ENCODE measurements around the gene ATG7.
"Not testable (repeated sequence)": the region's sequence is repeated elsewhere in the genome, so short reads cannot be mapped to it uniquely, and the experiment has no call there.

Gene ATG7

DNA sequence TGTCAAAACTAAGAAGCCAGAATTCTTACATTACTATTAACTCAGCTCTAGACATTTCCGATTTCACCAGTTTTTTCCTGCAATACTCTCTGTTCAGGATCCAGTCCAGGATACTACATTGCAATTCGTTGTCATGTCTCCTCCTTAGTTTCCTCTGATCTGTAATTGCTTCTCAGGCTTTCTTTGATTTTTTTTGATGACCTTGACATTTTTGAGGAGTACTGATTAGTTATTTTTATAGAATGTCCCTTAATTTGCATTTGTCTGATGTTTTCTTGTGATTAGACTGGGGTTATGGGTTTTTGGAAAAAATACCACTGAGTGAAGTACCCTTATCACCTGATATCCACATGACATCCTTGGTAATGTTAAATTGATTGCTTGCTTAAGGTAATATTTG, 57.6 kb downstream of the ATG7 start:
- no peak for DNase-seq
- Mint-ChIP-seq H3K4me3 (no peak overlapping the region), H3K4me1 (peaks cover 4 to 6% of the 10 kb centered on the region in 2 donors), H3K36me3 (peaks cover 20 to 31% of the 10 kb centered on the region in 2 donors), H3K27me3 (no peaks in the 10 kb centered on the region), H3K9me3 (no peaks in the 10 kb centered on the region), H3K27ac (no peak overlapping the region)
- ATAC-seq (replicated peaks), result no peak

DNA sequence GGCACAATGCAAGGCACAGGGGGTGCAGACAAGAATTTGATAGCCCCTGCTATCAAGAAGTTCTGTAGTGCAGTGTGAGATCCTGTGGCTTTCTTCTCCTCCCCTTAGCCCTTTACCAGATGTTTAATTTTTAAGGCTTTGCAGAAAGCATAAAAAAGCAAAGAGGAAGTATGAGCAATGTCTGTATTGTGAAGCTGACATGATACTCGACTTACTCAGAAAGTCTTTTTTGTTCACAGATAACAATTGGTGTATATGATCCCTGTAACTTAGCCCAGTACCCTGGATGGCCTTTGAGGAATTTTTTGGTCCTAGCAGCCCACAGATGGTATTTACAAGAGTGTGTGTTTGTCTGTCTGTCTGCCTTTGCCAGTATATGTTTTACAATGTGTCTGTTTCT, 58.9 kb downstream of the ATG7 start:
- Mint-ChIP-seq H3K27ac (no peak overlapping the region), H3K9me3 (no peaks in the 10 kb centered on the region), H3K27me3 (no peaks in the 10 kb centered on the region), H3K36me3 (peaks cover 16 to 30% of the 10 kb centered on the region in 2 donors), H3K4me1 (peaks cover 4 to 6% of the 10 kb centered on the region in 2 donors), H3K4me3 (no peak overlapping the region)
- ATAC-seq (replicated peaks) (peak; percentile 14 to 29), DNase-seq (no peak)

DNA sequence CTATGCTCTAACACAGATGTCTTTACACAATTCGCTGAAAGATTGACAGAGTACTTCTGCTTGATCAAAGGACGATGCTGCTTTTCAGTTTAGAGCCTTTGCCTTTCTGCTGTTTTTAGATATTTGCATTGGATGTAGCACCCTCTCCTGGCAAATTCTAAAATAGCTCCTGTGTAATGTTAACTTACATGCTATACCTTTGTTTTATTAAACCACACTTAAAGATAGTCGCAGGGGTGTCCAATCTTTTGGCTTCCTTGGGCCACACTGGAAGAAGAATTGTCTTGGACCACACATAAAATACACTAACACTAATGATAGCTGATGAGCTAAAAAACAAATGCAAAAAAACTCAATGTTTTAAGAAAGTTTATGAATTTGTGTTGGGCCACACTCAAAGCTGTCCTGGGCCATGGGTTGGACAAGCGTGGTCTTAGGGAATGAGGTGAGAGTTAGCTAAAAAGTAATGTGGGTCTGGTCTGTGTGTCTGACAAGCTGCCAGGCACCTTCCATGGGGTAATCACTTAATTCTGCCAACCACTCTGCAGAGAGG, 62.9 kb downstream of the ATG7 start:
- Mint-ChIP-seq H3K4me3 (no peak overlapping the region), H3K27ac (no peak overlapping the region), H3K36me3 (peaks cover 6 to 13% of the 10 kb centered on the region in 2 donors), H3K4me1 (peaks cover 2 to 6% of the 10 kb centered on the region in 2 donors), H3K27me3 (no peaks in the 10 kb centered on the region), H3K9me3 (no peaks in the 10 kb centered on the region)
- ATAC-seq (replicated peaks), result peak; percentile 60 to 71
- DNase-seq, result no peak

DNA sequence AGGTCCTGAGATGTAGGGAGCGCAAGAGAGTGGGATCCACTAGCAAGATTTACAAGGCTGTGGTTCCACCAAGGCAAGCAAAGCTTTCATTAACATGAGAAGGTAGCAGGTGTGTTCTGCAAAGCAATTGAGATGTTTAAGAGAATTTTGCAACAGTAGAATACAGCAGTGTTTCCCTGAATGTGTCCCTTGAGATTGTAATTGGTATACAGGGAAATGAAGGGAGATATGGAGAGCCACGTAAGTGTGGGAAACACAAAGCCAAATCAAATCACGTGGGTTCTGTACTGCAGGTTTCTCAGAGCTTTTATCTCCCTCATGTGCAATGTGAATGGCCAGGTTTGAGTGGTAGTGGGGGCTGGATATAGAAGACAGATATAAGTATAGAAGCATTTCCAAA, 67.3 kb downstream of the ATG7 start:
- ATAC-seq (replicated peaks) (no peak), DNase-seq (no peak)
- peaks cover 18 to 30% of the 10 kb centered on the region in 2 donors for H3K36me3 Mint-ChIP-seq
- H3K27me3 Mint-ChIP-seq, result no peaks in the 10 kb centered on the region
- H3K4me3 Mint-ChIP-seq, result no peak overlapping the region
- no peak overlapping the region for H3K27ac Mint-ChIP-seq
- H3K9me3 Mint-ChIP-seq, result no peaks in the 10 kb centered on the region
- no peaks in the 10 kb centered on the region for H3K4me1 Mint-ChIP-seq

DNA sequence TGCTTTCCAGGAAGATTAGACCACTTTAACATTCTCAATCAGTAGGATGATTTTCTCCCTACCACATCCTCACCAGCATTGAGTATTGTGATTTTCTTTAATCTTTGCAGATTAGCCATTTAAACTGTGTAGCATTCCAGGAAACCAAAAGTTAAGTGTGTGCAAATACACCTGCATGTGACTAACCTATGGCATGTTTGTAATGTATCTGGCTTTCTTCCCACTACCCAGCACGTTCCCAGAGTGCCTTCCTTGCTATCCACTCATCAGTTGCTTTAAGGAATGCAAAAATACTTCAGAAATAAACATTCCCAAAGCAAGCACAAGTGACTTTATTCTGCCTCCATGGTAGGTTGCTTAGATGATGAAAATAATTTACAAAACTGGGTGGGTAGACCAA, 74.2 kb downstream of the ATG7 start:
- Mint-ChIP-seq H3K4me3 (no peak overlapping the region), H3K27ac (no peak overlapping the region), H3K36me3 (peaks cover 52 to 68% of the 10 kb centered on the region in 2 donors), H3K27me3 (no peaks in the 10 kb centered on the region), H3K4me1 (no peaks in the 10 kb centered on the region), H3K9me3 (peaks cover 0 to 6% of the 10 kb centered on the region in 2 donors)
- DNase-seq, result no peak
- no peak for ATAC-seq (replicated peaks)

DNA sequence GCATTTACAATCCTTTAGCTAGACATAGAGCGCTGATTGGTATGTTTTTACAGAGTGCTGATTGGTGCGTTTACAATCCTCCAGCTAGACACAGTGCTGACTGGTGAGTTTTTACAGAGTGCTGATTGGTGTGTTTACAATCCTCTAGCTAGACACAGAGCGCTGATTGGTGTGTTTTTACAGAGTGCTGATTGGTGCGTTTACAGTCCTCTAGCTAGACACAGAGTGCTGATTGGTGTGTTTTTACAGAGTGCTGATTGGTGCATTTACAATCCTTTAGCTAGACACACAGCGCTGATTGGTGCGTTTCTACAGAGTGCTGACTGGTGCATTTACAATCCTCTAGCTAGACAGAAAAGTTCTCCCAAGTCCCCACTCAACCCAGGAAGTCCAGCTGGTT, 76.7 kb downstream of the ATG7 start:
- not testable (repeated sequence) for H3K9me3 Mint-ChIP-seq; H3K4me3 Mint-ChIP-seq; H3K27ac Mint-ChIP-seq; DNase-seq; H3K27me3 Mint-ChIP-seq; ATAC-seq (replicated peaks); H3K4me1 Mint-ChIP-seq
- peaks cover 57 to 70% of the 10 kb centered on the region in 2 donors for H3K36me3 Mint-ChIP-seq

DNA sequence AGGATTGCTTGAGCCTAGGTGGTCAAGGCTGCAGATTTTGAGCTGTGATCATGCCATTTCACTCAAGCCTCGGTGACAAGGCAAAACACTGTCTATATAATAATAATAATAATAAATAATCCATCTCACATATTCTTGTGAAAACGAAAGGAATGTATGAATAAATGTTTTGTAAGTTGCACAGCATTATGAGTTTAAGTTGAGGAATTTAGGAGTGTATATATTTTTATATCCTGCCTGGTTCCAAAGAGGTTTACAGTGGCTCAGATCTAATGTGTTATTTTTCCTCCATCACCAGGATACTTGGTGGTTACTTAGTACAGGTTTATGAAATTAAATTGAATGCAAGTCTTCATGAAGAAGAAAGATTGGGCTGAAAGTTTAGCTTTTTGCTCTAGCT, 77.2 kb downstream of the ATG7 start:
- Mint-ChIP-seq H3K27me3 (no peaks in the 10 kb centered on the region), H3K27ac (no peak overlapping the region), H3K4me3 (no peak overlapping the region), H3K9me3 (peaks cover 0 to 6% of the 10 kb centered on the region in 2 donors), H3K4me1 (no peaks in the 10 kb centered on the region), H3K36me3 (peaks cover 56 to 68% of the 10 kb centered on the region in 2 donors)
- DNase-seq (no peak), ATAC-seq (replicated peaks) (no peak)

DNA sequence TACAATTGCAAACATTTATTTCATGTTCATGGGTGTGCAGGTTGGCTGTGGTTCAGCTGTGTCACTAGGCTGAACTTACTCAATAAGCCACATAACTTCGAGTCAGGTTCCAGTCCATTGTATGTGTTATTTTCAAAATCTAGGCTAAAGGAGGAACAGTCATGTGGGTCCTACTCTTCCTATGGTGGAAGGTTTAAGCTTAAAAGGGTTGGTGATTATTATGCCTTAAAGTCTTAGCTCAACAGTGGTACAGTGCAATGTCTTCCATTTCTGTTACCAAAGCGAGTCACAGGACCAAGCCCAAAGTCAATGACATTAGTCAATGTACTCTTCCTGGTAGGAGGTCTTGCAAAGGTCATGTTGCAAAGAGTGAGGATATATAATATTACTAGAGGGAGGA, 78.2 kb downstream of the ATG7 start:
- Mint-ChIP-seq H3K27me3 (no peaks in the 10 kb centered on the region), H3K27ac (no peak overlapping the region), H3K36me3 (peaks cover 56 to 71% of the 10 kb centered on the region in 2 donors)

DNA sequence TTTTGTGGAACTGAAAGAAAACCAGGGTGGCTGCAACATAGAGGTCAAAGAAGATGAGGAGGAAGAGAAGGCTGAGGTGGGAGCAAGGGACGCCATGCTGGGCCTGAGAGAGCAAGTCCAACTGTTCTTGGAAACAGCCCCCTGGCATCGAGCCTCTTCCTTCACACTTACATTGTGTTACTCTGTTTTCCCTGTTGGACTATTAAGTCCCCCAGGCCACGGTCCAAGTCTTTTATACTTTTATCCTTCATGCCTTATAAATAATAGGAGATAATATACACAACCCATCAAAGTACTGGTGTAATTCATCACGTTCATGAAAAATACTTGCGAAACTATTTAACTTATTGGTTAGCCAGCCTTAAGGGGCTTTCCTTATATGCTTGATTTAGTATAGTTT, 79.3 kb downstream of the ATG7 start:
- H3K9me3 Mint-ChIP-seq, result peaks cover 0 to 6% of the 10 kb centered on the region in 2 donors
- DNase-seq (no peak), ATAC-seq (replicated peaks) (no peak)
- no peaks in the 10 kb centered on the region for H3K27me3 Mint-ChIP-seq
- no peaks in the 10 kb centered on the region for H3K4me1 Mint-ChIP-seq
- H3K36me3 Mint-ChIP-seq, result peaks cover 54 to 73% of the 10 kb centered on the region in 2 donors
- no peak overlapping the region for H3K4me3 Mint-ChIP-seq
- H3K27ac Mint-ChIP-seq, result no peak overlapping the region

More for the DNA sequence above, 78.2 kb downstream of the ATG7 start:
- Mint-ChIP-seq H3K4me1 (no peaks in the 10 kb centered on the region), H3K9me3 (peaks cover 0 to 6% of the 10 kb centered on the region in 2 donors), H3K4me3 (no peak overlapping the region)
- no peak for ATAC-seq (replicated peaks)
- DNase-seq, result no peak

DNA sequence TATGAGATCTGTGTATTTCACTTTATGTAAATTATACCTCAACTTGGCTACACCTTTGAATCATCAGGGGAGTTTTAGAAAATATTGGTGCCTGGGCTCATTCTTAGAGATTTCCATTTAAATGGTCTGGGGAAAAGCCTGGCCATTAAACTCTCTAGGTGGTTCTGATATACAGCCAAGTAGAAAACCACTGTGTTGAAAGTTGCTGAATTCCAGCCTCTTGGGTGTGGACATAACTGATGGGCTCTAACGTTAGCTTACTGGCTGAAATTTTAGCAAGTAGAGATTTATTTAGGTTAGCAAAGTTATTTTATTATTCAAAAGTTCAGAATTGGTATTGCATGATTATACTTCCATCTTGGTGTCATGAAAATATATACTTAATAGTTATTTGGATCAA, 84.1 kb downstream of the ATG7 start:
- H3K36me3 Mint-ChIP-seq, result peaks cover 27 to 62% of the 10 kb centered on the region in 2 donors
- peaks cover 0 to under 1% of the 10 kb centered on the region in 2 donors for H3K9me3 Mint-ChIP-seq
- ATAC-seq (replicated peaks) (no peak), DNase-seq (no peak)
- no peak overlapping the region for H3K4me3 Mint-ChIP-seq
- no peaks in the 10 kb centered on the region for H3K27me3 Mint-ChIP-seq
- H3K4me1 Mint-ChIP-seq, result no peaks in the 10 kb centered on the region
- no peak overlapping the region for H3K27ac Mint-ChIP-seq

DNA sequence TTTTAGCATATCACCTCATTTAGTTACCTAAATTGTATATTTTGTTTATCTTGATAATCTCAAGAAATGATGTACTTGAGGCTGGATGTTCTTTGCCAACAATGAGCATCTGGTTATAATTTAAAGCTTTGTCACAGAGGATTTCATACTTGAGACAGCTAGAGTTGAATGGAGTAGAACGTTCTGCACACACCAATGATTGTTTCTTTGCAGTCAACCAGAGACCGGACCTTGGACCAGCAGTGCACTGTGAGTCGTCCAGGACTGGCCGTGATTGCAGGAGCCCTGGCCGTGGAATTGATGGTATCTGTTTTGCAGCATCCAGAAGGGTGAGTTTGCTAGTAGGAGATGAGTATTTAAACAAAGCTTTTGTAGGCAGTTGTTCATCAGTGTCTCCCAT, 90.4 kb downstream of the ATG7 start:
- Mint-ChIP-seq H3K36me3 (peaks cover 32 to 64% of the 10 kb centered on the region in 2 donors), H3K27me3 (no peaks in the 10 kb centered on the region), H3K9me3 (no peaks in the 10 kb centered on the region), H3K4me3 (no peak overlapping the region), H3K4me1 (no peaks in the 10 kb centered on the region), H3K27ac (no peak overlapping the region)
- DNase-seq, result no peak
- no peak for ATAC-seq (replicated peaks)

DNA sequence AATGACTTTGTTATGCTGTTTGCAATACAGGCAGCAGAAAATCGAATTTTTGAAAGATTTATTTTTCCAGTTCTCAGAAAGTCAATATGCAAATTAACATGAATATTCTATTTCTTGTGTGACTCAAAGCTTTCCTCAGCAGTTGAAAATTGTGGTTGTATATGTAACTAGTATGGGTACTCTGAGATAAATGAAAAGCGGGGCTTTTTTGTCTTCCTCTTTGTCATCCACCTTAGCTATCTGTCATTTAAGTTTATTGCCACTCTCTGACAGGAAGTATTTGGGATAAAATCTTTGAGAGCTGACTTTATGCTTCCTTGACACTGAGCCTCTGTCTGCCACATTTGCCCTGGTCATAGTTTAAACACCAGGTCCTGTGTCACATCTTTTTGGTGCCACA, 91.5 kb downstream of the ATG7 start:
- Mint-ChIP-seq H3K27ac (no peak overlapping the region), H3K36me3 (peaks cover 27 to 55% of the 10 kb centered on the region in 2 donors), H3K4me3 (no peak overlapping the region), H3K9me3 (no peaks in the 10 kb centered on the region), H3K4me1 (no peaks in the 10 kb centered on the region), H3K27me3 (no peaks in the 10 kb centered on the region)
- ATAC-seq (replicated peaks), result peak in 1 of 2 donors; percentile 31
- no peak for DNase-seq

DNA sequence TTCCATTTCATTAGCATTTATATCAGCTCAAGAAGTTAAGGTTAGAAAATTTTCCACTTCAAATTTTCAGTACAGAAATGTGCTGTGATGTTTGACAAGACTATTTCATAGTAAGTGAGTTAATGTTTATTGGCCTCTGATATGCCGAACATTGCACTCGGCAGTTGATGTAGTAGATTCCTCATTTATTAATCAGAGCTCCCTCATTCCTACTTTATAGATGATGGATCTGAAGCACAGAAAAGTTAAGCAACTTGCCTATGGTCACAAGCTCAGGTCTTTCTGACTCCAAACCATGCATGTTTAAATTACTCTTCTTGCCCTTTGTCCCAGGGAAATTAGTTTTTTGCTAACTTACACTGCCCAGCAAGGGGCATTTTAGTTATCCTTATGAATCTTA, 92.0 kb downstream of the ATG7 start:
- no peaks in the 10 kb centered on the region for H3K4me1 Mint-ChIP-seq
- H3K27me3 Mint-ChIP-seq, result no peaks in the 10 kb centered on the region
- H3K9me3 Mint-ChIP-seq, result no peaks in the 10 kb centered on the region
- no peak for DNase-seq
- H3K27ac Mint-ChIP-seq, result no peak overlapping the region
- peaks cover 30 to 53% of the 10 kb centered on the region in 2 donors for H3K36me3 Mint-ChIP-seq
- no peak overlapping the region for H3K4me3 Mint-ChIP-seq
- ATAC-seq (replicated peaks), result no peak

DNA sequence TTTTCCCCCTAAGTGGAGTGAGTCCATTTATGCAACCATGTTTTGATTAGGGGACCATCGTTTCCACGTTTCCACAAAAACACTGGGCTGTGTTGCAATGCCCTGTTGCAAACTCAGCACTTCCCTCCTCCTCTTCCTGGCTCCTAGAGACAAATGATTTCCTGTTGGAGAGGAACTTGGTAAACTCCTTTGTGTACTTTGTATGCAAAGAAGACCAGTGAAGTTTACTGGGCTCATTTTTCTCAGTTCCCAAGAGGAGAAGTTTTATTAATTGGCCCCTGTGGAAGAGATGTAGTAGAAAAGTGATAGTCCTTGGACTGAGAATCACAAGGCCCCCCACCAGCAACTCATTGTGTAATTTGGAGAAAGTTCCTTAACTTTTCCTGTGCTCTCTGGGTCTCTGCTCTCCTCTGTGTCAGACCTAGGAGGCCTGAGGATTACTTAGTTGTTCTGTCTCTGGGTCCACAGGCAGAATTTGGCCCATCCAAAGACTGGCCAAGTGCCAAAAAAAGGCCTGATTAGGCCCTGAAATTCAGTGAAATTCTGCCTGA, 95.0 kb downstream of the ATG7 start:
- H3K4me1 Mint-ChIP-seq, result no peaks in the 10 kb centered on the region
- H3K9me3 Mint-ChIP-seq, result no peaks in the 10 kb centered on the region
- ATAC-seq (replicated peaks) (no peak), DNase-seq (no peak)
- no peaks in the 10 kb centered on the region for H3K27me3 Mint-ChIP-seq
- no peak overlapping the region for H3K4me3 Mint-ChIP-seq
- H3K36me3 Mint-ChIP-seq, result peaks cover 39 to 51% of the 10 kb centered on the region in 2 donors
- no peak overlapping the region for H3K27ac Mint-ChIP-seq

DNA sequence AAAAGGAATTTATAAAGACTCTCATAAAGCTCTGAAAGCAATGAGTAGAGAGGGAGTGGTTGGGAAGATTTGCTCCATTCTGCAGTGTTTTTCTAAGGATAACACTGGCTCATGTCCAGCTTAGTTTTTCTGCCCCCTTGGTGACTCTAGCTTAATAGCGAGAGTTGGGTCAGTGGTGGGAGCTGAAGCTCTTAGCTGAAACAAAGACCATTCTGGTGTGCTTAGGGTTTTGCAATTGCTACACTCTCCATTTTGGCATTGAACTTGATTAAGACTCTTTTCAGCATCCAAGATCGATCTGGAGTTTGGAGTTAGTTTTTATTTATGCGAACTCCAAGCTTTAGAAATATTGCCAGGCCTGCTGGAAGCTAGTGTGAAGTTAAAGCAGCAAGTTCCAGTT, 98.0 kb downstream of the ATG7 start:
- DNase-seq, result no peak
- H3K36me3 Mint-ChIP-seq, result peaks cover 23 to 37% of the 10 kb centered on the region in 2 donors

More for the DNA sequence above, 98.0 kb downstream of the ATG7 start:
- H3K27me3 Mint-ChIP-seq, result no peaks in the 10 kb centered on the region
- ATAC-seq (replicated peaks), result no peak
- H3K4me1 Mint-ChIP-seq, result no peaks in the 10 kb centered on the region
- no peaks in the 10 kb centered on the region for H3K9me3 Mint-ChIP-seq
- H3K27ac Mint-ChIP-seq, result no peak overlapping the region
- no peak overlapping the region for H3K4me3 Mint-ChIP-seq
